GM12872 (cell line): ENCODE data around the gene UNKL.

Source experiments
- CTCF ChIP-seq: IDR thresholded peaks from 3 replicates; pipeline ENCODE4 v1.5.1; 2011; ENCODE audit warnings: low read depth, mild to moderate bottlenecking, low read length, moderate library complexity; ENCODE audit not compliant: insufficient read depth

The UNKL gene

DNA sequence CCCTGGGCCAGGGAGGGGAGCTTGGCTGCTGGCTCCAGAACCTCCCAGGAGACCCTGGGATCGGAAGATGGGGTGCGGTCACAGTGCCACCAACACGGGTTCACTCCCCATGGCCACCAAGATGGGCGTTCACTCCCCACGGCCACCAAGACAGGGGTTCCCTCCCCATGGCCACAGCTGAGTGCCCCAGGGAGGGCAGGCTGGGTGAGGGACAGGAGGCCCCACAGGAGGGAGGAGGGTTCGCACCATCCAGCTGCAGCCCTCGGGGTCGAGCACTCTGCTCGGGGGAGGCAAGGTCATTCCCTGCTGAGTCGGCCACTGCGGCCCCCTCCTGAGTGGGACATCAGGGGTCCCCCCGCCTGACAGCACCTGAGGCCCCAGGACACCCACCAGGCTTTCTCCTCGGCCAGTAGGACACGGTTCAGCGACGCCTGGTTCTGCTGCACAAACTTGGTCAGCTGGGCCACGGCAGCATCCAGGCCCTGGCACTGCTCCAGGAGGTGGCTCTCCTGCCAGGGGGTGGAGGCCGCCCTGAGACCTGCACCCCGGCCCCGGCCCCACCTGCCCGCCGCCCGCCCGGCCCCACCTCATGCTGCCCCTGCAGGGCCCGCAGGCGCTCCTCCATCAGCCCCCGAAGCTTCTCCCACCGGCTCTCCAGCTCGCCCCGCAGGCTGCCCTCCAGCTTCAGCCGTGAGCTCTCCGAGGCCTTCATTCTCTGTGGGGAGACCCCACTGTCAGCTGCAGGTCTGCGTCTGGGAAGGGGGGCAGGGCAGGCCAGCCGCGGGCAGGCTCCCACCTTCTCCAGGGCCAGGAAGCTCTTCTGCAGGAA, 23.9 kb upstream of the UNKL start:
- no peak for TF ChIP-seq CTCF

GRCh38 chr16:1437606-1438005, 23.1 kb upstream of the UNKL start:
- no peak for TF ChIP-seq CTCF

DNA sequence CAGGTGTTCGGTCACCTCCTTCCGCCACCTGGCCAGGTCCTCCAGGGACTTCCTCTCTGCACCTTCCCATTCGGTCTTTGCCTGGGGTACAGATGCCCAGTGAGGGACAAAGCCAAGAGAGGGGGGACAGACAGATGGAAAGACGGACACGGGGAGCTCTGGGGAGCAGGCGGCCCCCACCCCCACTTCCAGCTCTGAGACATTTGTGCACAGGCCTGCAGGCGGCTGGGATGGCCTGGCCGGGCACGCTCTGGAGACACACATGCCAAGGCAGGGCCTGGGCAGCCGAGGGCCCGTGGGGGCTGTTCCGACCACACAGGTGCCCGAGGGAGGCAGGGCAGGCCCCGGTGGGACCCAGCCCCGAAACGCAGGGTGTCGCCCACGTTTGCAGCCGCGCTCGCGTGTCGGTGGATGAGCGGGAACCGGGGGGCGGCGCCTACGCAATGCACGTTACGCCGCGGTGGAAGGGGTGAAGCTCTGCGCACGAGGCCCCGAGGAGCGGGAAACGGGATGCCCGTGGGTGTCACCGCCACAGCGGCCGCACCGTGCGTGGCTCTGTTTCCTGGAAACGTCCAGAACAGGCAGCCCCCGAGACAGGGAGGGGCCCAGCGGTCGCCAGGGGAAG, 22.3 kb upstream of the UNKL start:
- TF ChIP-seq CTCF: no peak

- TF ChIP-seq CTCF: no peak
These were observed 21.6 kb upstream of the UNKL start for GRCh38 chr16:1435921-1436697.

- TF ChIP-seq CTCF: no peak
These were observed 20.4 kb upstream of the UNKL start for GRCh38 chr16:1434644-1435592.

DNA sequence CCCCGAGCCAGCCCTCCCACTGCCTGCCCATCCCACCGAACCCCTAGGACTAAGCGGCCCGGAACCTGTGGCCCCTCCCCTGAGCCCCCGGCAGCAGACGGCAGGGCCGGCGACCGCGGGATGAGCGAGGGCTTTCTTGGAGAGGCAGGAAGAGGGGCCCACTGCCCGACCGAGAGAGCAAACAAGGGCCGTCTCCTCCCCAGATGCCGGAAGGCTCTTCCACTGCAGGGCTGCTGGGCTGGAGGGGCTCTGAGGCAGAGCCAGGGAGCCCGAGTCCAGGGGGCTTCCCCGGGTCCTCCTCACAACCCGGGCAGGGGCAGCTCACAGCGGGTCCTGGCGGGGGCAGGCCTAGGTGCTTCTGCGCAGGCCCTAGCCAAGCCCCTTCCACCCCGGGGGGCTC, 19.3 kb upstream of the UNKL start:
- TF ChIP-seq CTCF: no peak
